ENCODE measurements around the gene SRD5A2. TPM values are rescaled to one million over a fixed set of nuclear protein-coding genes. Genes with fewer than 3 reads are reported as not detected.

SRD5A2 gene
- total RNA-seq, 1 donor from 2014 or later = not detected

GRCh38 chr2:31577143-31577542, 3.6 kb downstream of the SRD5A2 start:
- Histone ChIP-seq H3K36me3 (ENCODE audit: insufficient read depth, low read length) (no peaks in the 10 kb centered on the region), H3K9ac (ENCODE audit: low read length) (no peak overlapping the region), H3K27ac (ENCODE audit: low read depth, low read length) (no peak overlapping the region), H3K27me3 (ENCODE audit: insufficient read depth, low read length) (peaks cover 19% of the 10 kb centered on the region), H4K20me1 (ENCODE audit: insufficient read depth, low read length) (no peaks in the 10 kb centered on the region), H3K4me3 (ENCODE audit: insufficient read depth, low read depth, low read length) (no peak overlapping the region), H2AFZ (ENCODE audit: low read depth, low read length) (no peak overlapping the region), H3K4me2 (ENCODE audit: low read length) (no peak overlapping the region), H3K9me3 (ENCODE audit: insufficient read depth, low read depth, low read length) (peaks cover 3% of the 10 kb centered on the region), H3K4me1 (ENCODE audit: insufficient read depth, low read length) (no peaks in the 10 kb centered on the region), H3K79me2 (ENCODE audit: insufficient read depth, low read length) (no peaks in the 10 kb centered on the region)
- Mint-ChIP-seq H3K36me3 (ENCODE audit: low read depth, unreplicated experiment) (peaks cover 2% of the 10 kb centered on the region), H3K4me1 (ENCODE audit: low read depth, unreplicated experiment) (no peaks in the 10 kb centered on the region), H3K4me3 (ENCODE audit: unreplicated experiment) (no peak overlapping the region), H3K27ac (ENCODE audit: unreplicated experiment) (no peak overlapping the region), H3K9me3 (ENCODE audit: unreplicated experiment) (peaks cover 10% of the 10 kb centered on the region), H3K27me3 (ENCODE audit: low read depth, unreplicated experiment) (peaks cover 43% of the 10 kb centered on the region)
- TF ChIP-seq, protein P1, sequence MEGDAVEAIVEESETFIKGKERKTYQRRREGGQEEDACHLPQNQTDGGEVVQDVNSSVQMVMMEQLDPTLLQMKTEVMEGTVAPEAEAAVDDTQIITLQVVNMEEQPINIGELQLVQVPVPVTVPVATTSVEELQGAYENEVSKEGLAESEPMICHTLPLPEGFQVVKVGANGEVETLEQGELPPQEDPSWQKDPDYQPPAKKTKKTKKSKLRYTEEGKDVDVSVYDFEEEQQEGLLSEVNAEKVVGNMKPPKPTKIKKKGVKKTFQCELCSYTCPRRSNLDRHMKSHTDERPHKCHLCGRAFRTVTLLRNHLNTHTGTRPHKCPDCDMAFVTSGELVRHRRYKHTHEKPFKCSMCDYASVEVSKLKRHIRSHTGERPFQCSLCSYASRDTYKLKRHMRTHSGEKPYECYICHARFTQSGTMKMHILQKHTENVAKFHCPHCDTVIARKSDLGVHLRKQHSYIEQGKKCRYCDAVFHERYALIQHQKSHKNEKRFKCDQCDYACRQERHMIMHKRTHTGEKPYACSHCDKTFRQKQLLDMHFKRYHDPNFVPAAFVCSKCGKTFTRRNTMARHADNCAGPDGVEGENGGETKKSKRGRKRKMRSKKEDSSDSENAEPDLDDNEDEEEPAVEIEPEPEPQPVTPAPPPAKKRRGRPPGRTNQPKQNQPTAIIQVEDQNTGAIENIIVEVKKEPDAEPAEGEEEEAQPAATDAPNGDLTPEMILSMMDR (IDR thresholded peaks at IDR 0.05; ENCODE audit: insufficient read depth, low read depth, low read length) = no peak
- no peak for TF ChIP-seq EZH2 (IDR thresholded peaks at IDR 0.05; ENCODE audit: insufficient read depth, low read length)
- DNase-seq (ENCODE audit: low read depth) (no peak), FAIRE-seq (no peak)

GRCh38 chr2:31568585-31569201, 12.0 kb downstream of the SRD5A2 start:
- no peak overlapping the region for H3K4me2 ChIP-seq (ENCODE audit: low read length)
- H3K27me3 ChIP-seq (ENCODE audit: insufficient read depth, low read length) = no peaks in the 10 kb centered on the region
- DNase-seq (ENCODE audit: low read depth) (no peak), FAIRE-seq (no peak)
- Mint-ChIP-seq H3K9me3 (ENCODE audit: unreplicated experiment) (no peaks in the 10 kb centered on the region), H3K27me3 (ENCODE audit: low read depth, unreplicated experiment) (peaks cover 6% of the 10 kb centered on the region), H3K4me3 (ENCODE audit: unreplicated experiment) (no peak overlapping the region), H3K4me1 (ENCODE audit: low read depth, unreplicated experiment) (no peaks in the 10 kb centered on the region), H3K27ac (ENCODE audit: unreplicated experiment) (no peak overlapping the region), H3K36me3 (ENCODE audit: low read depth, unreplicated experiment) (no peaks in the 10 kb centered on the region)
- peaks cover 3% of the 10 kb centered on the region for H3K9me3 ChIP-seq (ENCODE audit: insufficient read depth, low read depth, low read length)
- no peaks in the 10 kb centered on the region for H3K36me3 ChIP-seq (ENCODE audit: insufficient read depth, low read length)
- H3K27ac ChIP-seq (ENCODE audit: low read depth, low read length) = no peak overlapping the region
- H3K9ac ChIP-seq (ENCODE audit: low read length) = no peak overlapping the region
- H3K79me2 ChIP-seq (ENCODE audit: insufficient read depth, low read length) = no peaks in the 10 kb centered on the region
- H3K4me3 ChIP-seq (ENCODE audit: insufficient read depth, low read depth, low read length) = no peak overlapping the region
- TF ChIP-seq, protein P1 (IDR thresholded peaks at IDR 0.05; ENCODE audit: insufficient read depth, low read depth, low read length) = no peak
- TF ChIP-seq EZH2 (IDR thresholded peaks at IDR 0.05; ENCODE audit: insufficient read depth, low read length) = no peak
- H2AFZ ChIP-seq (ENCODE audit: low read depth, low read length) = no peak overlapping the region
- H3K4me1 ChIP-seq (ENCODE audit: insufficient read depth, low read length) = no peaks in the 10 kb centered on the region
- H4K20me1 ChIP-seq (ENCODE audit: insufficient read depth, low read length) = no peaks in the 10 kb centered on the region

DNA sequence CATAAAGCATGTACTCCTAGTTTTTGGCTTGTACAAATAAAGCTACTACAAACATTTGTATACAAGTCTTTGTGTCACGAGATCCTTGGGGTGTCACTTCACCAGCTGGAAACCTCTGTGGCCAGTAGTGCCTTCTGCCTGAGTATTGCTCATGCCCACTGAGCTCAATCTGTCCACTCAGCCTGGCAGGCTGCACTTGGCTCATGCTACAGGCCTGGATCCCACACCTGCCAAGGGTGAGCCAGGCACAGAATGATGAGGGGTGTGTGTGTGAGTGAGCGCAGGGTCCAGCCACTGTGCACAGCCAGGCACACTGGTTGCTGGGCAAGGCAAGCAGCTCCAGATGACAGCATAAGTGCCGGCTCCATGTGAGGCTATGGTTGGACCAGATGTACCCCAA, 13.1 kb downstream of the SRD5A2 start:
- no peaks in the 10 kb centered on the region for H3K36me3 ChIP-seq (ENCODE audit: insufficient read depth, low read length)
- H4K20me1 ChIP-seq (ENCODE audit: insufficient read depth, low read length) = no peaks in the 10 kb centered on the region
- Mint-ChIP-seq H3K4me1 (ENCODE audit: low read depth, unreplicated experiment) (no peaks in the 10 kb centered on the region), H3K36me3 (ENCODE audit: low read depth, unreplicated experiment) (no peaks in the 10 kb centered on the region), H3K27ac (ENCODE audit: unreplicated experiment) (no peak overlapping the region), H3K9me3 (ENCODE audit: unreplicated experiment) (no peaks in the 10 kb centered on the region), H3K27me3 (ENCODE audit: low read depth, unreplicated experiment) (peaks cover 6% of the 10 kb centered on the region), H3K4me3 (ENCODE audit: unreplicated experiment) (no peak overlapping the region)
- no peaks in the 10 kb centered on the region for H3K9me3 ChIP-seq (ENCODE audit: insufficient read depth, low read depth, low read length)
- H3K79me2 ChIP-seq (ENCODE audit: insufficient read depth, low read length) = no peaks in the 10 kb centered on the region
- no peaks in the 10 kb centered on the region for H3K4me1 ChIP-seq (ENCODE audit: insufficient read depth, low read length)
- no peak overlapping the region for H3K9ac ChIP-seq (ENCODE audit: low read length)
- TF ChIP-seq, protein P1 (IDR thresholded peaks at IDR 0.05; ENCODE audit: insufficient read depth, low read depth, low read length) = no peak
- TF ChIP-seq EZH2 (IDR thresholded peaks at IDR 0.05; ENCODE audit: insufficient read depth, low read length) = no peak
- H3K4me3 ChIP-seq (ENCODE audit: insufficient read depth, low read depth, low read length) = no peak overlapping the region
- no peak for FAIRE-seq
- H2AFZ ChIP-seq (ENCODE audit: low read depth, low read length) = no peak overlapping the region
- DNase-seq (ENCODE audit: low read depth) = no peak
- no peak overlapping the region for H3K27ac ChIP-seq (ENCODE audit: low read depth, low read length)
- no peak overlapping the region for H3K4me2 ChIP-seq (ENCODE audit: low read length)
- H3K27me3 ChIP-seq (ENCODE audit: insufficient read depth, low read length) = no peaks in the 10 kb centered on the region

Data from astrocyte (in vitro differentiated cells and primary cell).